Upper lobe of left lung (tissue), 4 donors: Measurements from ENCODE around the gene HSPG2.

ENCODE experiments used
- POLR2A ChIP-seq, 4 donors: fragments of 450-650 bp; IDR thresholded peaks; one replicate each; pipeline ENCODE4 v1.5.1; 2016 to 2017; ENCODE audit warnings: antibody characterized with exemption in 4 of 4, mild to moderate bottlenecking in 2 of 4
- POLR2AphosphoS5 ChIP-seq, 2 donors: sonication (generic); formaldehyde crosslinking; IDR thresholded peaks; one replicate each; pipeline ENCODE4 v1.5.1; 2017; ENCODE audit warnings: antibody characterized with exemption in 2 of 2
- TF ChIP-seq, protein P1 (sequence below), 6 experiments: fragments of 450-650 bp in 4 of 6; fragments of 200-600 bp in 2 of 6; sonication (generic) in 2 of 6; IDR thresholded peaks; one replicate each; pipeline ENCODE4 v1.5.1; 2016 to 2019; ENCODE audit warnings: antibody characterized with exemption in 6 of 6

GRCh38 chr1:21773585-21773984, 163.5 kb downstream of the HSPG2 start:
- TF ChIP-seq POLR2A (IDR thresholded peaks at IDR 0.05): no peak
- no peak for TF ChIP-seq POLR2AphosphoS5 (IDR thresholded peaks at IDR 0.05)
- TF ChIP-seq, protein P1, sequence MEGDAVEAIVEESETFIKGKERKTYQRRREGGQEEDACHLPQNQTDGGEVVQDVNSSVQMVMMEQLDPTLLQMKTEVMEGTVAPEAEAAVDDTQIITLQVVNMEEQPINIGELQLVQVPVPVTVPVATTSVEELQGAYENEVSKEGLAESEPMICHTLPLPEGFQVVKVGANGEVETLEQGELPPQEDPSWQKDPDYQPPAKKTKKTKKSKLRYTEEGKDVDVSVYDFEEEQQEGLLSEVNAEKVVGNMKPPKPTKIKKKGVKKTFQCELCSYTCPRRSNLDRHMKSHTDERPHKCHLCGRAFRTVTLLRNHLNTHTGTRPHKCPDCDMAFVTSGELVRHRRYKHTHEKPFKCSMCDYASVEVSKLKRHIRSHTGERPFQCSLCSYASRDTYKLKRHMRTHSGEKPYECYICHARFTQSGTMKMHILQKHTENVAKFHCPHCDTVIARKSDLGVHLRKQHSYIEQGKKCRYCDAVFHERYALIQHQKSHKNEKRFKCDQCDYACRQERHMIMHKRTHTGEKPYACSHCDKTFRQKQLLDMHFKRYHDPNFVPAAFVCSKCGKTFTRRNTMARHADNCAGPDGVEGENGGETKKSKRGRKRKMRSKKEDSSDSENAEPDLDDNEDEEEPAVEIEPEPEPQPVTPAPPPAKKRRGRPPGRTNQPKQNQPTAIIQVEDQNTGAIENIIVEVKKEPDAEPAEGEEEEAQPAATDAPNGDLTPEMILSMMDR (IDR thresholded peaks at IDR 0.05): no peak
